Measurements from ENCODE around the gene TENM4.

DNA sequence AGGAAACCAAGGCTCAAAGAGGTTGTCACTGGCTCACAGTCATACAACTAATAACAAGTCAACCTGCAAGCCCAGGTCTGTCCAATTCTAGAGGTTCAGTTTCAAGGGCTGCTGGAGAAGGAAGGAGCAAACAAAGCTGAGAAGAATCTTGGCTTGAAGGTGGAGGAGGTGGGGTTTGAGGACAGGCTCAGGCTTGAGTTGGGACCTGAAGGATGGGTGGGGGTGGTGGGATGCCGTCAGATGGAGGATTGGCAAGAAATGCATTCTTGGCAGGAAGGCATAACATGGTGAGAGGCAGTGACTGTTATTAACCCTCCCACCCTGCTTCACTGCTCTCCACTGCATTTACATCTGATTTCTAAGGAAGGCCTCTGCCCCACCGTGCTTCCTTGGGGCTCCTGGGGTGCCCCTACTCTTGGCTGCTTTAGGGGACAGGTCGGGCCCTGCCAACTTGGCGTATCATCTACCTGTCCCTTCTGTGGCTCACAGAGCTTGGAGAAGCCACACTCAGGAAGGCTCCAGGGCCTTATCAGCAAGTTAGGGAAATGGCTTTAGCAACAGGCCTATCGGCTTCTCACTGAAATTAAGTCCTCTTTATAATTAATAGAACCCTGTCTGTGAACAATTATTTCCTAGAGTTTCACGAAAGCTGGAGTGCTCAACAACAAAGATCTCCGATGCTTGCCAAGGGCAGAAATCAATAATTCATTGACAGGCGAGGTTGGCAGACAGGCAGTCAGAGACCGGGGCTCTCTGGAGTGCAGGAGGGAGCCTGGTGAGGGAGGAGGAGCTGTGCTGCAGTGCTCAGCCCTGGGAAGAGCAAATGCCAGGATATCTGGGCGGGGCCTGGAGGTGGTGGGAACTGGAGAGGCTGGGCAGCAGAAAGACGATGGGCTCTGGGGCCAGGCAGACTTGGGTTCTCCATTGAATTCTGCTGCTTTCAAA is 781.2 kb downstream of the TENM4 start:
- TF ChIP-seq, protein P1, sequence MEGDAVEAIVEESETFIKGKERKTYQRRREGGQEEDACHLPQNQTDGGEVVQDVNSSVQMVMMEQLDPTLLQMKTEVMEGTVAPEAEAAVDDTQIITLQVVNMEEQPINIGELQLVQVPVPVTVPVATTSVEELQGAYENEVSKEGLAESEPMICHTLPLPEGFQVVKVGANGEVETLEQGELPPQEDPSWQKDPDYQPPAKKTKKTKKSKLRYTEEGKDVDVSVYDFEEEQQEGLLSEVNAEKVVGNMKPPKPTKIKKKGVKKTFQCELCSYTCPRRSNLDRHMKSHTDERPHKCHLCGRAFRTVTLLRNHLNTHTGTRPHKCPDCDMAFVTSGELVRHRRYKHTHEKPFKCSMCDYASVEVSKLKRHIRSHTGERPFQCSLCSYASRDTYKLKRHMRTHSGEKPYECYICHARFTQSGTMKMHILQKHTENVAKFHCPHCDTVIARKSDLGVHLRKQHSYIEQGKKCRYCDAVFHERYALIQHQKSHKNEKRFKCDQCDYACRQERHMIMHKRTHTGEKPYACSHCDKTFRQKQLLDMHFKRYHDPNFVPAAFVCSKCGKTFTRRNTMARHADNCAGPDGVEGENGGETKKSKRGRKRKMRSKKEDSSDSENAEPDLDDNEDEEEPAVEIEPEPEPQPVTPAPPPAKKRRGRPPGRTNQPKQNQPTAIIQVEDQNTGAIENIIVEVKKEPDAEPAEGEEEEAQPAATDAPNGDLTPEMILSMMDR (IDR thresholded peaks at IDR 0.05) = no peak
- no peak for TF ChIP-seq POLR2A (IDR thresholded peaks at IDR 0.05)
